Measurements from ENCODE around the gene BTBD16. TPM values are rescaled to one million over a fixed set of nuclear protein-coding genes. Genes with fewer than 3 reads are reported as not detected.
A peak's percentile ranks its signal among the peaks of the same experiment; 100 is the strongest.

The BTBD16 gene
- total RNA-seq, 1 experiment from 2014 or later: 0.35 TPM

DNA sequence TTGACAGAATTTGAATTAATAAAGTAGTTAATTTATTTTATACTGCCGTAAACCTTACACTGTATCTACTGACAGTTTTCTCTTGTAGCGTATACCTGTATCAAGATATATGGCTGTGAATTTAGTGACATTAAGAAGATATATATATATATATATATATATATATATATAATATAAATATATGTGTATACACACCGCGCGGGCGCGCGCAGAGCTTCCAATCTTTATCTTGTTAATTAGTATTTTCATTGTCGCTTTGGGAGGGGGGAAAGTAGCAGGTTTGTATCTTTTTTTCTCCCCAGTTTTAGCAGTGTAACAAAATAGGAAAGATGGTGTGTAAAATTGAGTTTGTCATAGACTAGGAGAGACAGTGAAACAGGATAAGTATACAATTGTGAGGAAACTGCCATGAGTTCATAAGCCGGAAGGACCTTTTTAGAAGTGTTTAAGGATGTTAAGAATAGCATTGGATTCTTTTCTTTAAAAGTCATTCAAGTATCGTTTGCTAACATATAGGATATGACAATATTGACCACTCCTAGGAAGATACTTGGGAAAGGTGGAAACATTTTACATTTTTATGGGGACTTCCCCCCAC is 105.4 kb downstream of the BTBD16 start:
- BruUV-seq (replicated peaks): no TSS peak
- Mint-ChIP-seq H3K27ac (ENCODE audit: unreplicated experiment) (peak overlapping the region; percentile 52), H3K4me1 (ENCODE audit: low read depth, unreplicated experiment) (peaks cover 12% of the 10 kb centered on the region), H3K27me3 (ENCODE audit: unreplicated experiment) (no peaks in the 10 kb centered on the region), H3K36me3 (ENCODE audit: insufficient read depth, unreplicated experiment) (peaks cover 24% of the 10 kb centered on the region), H3K4me3 (ENCODE audit: low read depth, unreplicated experiment) (peak overlapping the region; percentile 82), H3K9me3 (ENCODE audit: low read depth, unreplicated experiment) (no peaks in the 10 kb centered on the region)
- CTCF ChIA-PET: no interaction called here
- intact Hi-C loops (cut with micrococcal nuclease; ENCODE audit: unreplicated experiment): loop anchor here (5.0 kb wide), 1 partner anchor 34 kb away; no protein-coding TSS in a partner anchor
- TF ChIP-seq, protein P1, sequence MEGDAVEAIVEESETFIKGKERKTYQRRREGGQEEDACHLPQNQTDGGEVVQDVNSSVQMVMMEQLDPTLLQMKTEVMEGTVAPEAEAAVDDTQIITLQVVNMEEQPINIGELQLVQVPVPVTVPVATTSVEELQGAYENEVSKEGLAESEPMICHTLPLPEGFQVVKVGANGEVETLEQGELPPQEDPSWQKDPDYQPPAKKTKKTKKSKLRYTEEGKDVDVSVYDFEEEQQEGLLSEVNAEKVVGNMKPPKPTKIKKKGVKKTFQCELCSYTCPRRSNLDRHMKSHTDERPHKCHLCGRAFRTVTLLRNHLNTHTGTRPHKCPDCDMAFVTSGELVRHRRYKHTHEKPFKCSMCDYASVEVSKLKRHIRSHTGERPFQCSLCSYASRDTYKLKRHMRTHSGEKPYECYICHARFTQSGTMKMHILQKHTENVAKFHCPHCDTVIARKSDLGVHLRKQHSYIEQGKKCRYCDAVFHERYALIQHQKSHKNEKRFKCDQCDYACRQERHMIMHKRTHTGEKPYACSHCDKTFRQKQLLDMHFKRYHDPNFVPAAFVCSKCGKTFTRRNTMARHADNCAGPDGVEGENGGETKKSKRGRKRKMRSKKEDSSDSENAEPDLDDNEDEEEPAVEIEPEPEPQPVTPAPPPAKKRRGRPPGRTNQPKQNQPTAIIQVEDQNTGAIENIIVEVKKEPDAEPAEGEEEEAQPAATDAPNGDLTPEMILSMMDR (IDR thresholded peaks at IDR 0.05; ENCODE audit: unreplicated experiment): no peak
- DNase-seq: no peak

DNA sequence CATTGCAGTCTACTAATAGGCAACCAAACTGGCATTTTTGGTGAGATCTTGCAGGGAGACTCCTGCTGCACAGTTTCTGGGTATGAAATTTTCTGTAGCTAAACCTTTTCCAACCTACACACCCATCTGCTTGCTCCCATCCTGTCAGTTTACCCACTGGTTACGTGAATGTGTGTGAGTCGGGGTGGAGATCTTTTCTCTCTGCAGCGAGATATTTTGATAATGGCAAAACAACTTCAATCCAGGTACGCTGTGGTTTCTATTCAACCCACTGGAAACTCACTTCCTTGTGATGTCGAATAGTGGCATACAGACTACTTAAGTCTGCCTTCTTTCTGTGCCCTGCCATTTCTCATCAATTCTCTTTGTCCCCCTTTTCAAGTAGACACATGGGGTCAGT is 107.9 kb downstream of the BTBD16 start:
- TF ChIP-seq, protein P1 (IDR thresholded peaks at IDR 0.05; ENCODE audit: unreplicated experiment): no peak
- H3K9me3 Mint-ChIP-seq (ENCODE audit: low read depth, unreplicated experiment): no peaks in the 10 kb centered on the region
- peaks cover 20% of the 10 kb centered on the region for H3K36me3 Mint-ChIP-seq (ENCODE audit: insufficient read depth, unreplicated experiment)
- CTCF ChIA-PET: no interaction called here
- BruUV-seq (replicated peaks): no TSS peak
- no peaks in the 10 kb centered on the region for H3K4me1 Mint-ChIP-seq (ENCODE audit: low read depth, unreplicated experiment)
- H3K27ac Mint-ChIP-seq (ENCODE audit: unreplicated experiment): no peak overlapping the region
- DNase-seq: no peak
- no peaks in the 10 kb centered on the region for H3K27me3 Mint-ChIP-seq (ENCODE audit: unreplicated experiment)
- intact Hi-C loops (cut with micrococcal nuclease; ENCODE audit: unreplicated experiment): loop anchor here (5.0 kb wide), 1 partner anchor 37 kb away; no protein-coding TSS in a partner anchor
- H3K4me3 Mint-ChIP-seq (ENCODE audit: low read depth, unreplicated experiment): no peak overlapping the region

DNA sequence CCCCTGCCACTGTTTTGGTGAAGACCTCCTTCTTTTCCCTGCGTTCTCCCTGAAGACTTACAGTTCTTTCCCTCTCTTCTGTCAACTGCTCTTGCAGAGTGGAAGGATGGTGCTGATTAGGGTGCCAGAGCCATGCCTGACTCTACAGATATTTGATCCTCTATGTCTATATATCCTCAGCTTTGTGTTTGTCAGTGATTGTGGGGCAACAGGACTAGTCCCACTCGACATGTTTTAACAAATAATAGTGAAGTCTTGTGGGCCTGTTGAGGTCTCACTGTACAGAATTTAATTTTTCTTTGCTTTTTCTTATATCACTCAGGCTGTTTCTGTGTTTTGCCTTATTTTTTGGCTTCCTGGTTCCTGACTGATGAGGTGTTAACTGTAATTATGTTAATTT is 108.4 kb downstream of the BTBD16 start:
- intact Hi-C loops (cut with micrococcal nuclease; ENCODE audit: unreplicated experiment): loop anchor here (5.0 kb wide), 1 partner anchor 37 kb away; no protein-coding TSS in a partner anchor
- H3K4me1 Mint-ChIP-seq (ENCODE audit: low read depth, unreplicated experiment): no peaks in the 10 kb centered on the region
- H3K36me3 Mint-ChIP-seq (ENCODE audit: insufficient read depth, unreplicated experiment): peaks cover 15% of the 10 kb centered on the region
- CTCF ChIA-PET: no interaction called here
- H3K4me3 Mint-ChIP-seq (ENCODE audit: low read depth, unreplicated experiment): no peak overlapping the region
- H3K27me3 Mint-ChIP-seq (ENCODE audit: unreplicated experiment): no peaks in the 10 kb centered on the region
- BruUV-seq (replicated peaks): no TSS peak
- TF ChIP-seq, protein P1 (IDR thresholded peaks at IDR 0.05; ENCODE audit: unreplicated experiment): no peak
- DNase-seq: no peak
- no peak overlapping the region for H3K27ac Mint-ChIP-seq (ENCODE audit: unreplicated experiment)
- no peaks in the 10 kb centered on the region for H3K9me3 Mint-ChIP-seq (ENCODE audit: low read depth, unreplicated experiment)

DNA sequence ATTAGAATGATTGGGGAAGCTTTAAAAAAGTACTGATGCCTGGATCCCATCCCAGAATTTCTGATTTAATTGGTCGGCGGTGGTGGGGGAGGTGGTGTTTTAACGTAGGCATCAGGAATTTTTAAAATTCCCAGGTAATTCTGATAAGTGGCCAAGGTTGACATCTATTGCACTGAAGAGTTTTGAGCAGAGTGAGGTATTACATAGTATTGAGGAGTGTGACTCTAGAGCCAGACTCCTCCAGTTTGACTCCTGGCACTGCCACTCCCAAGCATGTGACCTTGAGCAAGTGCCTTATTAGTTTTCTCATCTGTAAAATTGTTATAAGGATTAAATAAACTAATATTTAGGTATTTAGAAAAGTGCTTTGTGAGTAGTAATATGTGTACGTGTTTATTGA is 109.6 kb downstream of the BTBD16 start:
- CTCF ChIA-PET: no interaction called here
- intact Hi-C loops (cut with micrococcal nuclease; ENCODE audit: unreplicated experiment): no loop called here
- Mint-ChIP-seq H3K27ac (ENCODE audit: unreplicated experiment) (no peak overlapping the region), H3K9me3 (ENCODE audit: low read depth, unreplicated experiment) (no peaks in the 10 kb centered on the region), H3K36me3 (ENCODE audit: insufficient read depth, unreplicated experiment) (peaks cover 4% of the 10 kb centered on the region), H3K4me3 (ENCODE audit: low read depth, unreplicated experiment) (no peak overlapping the region), H3K4me1 (ENCODE audit: low read depth, unreplicated experiment) (no peaks in the 10 kb centered on the region), H3K27me3 (ENCODE audit: unreplicated experiment) (no peaks in the 10 kb centered on the region)
- TF ChIP-seq, protein P1 (IDR thresholded peaks at IDR 0.05; ENCODE audit: unreplicated experiment): no peak
- BruUV-seq (replicated peaks): no TSS peak
- no peak for DNase-seq

Measured in Calu3 (cell line).